GM18498 (cell line): ENCODE data around the gene ZNF578.
"Not testable (repeated sequence)": the region's sequence is repeated elsewhere in the genome, so short reads cannot be mapped to it uniquely, and the experiment has no call there.

ENCODE experiments used
- ATAC-seq: cut with Tn5 transposase; IDR thresholded peaks from one replicate; pipeline ENCODE4 v1.9.1; 2021; ENCODE audit warnings: mild to moderate bottlenecking, moderate library complexity; ENCODE audit not compliant: unreplicated experiment

ZNF578 gene

GRCh38 chr19:52507266-52507665, 53.9 kb downstream of the ZNF578 start:
- ATAC-seq, result no peak

GRCh38 chr19:52516191-52516590, 62.8 kb downstream of the ZNF578 start:
- no peak for ATAC-seq

DNA sequence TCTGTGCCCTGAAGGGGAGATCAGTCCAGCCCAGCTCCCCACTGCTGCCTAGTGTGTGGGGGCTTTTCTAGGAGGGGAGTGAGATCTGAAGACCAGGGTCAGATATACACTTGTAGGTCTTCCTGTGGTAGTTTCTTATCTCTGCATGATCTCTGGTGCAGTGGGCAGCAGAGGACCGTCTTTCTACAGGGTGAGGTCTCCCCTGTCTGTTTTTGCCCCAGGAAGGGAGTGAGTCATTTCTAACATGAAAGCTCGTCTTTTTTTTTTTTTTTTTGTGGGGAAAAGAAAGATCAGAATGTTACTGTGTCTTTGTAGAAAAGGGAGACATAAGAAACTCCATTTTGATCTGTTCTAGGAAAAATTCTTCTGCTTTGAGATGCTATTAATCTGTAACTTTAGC, 65.3 kb downstream of the ZNF578 start:
- no peak for ATAC-seq

DNA sequence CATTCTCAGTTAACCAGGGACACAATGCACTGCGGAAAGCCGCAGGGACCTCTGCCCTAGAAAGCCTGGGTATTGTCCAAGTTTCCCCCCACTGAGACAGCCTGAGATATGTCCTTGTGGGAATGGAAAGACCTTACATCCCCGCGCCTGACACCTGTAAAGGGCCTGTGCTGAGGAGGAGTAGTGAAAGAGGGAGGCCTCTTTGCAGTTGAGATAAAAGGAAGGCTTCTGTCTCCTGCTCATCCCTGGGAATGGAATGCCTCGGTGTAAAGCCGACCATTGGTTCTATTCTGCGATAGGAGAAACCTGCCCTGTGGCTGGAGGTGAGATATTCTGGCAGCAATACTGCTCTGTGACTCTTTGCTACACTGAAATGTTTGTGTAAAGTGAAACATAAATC, 65.8 kb downstream of the ZNF578 start:
- not testable (repeated sequence) for ATAC-seq

GRCh38 chr19:52520013-52520412, 66.7 kb downstream of the ZNF578 start:
- ATAC-seq, result no peak

DNA sequence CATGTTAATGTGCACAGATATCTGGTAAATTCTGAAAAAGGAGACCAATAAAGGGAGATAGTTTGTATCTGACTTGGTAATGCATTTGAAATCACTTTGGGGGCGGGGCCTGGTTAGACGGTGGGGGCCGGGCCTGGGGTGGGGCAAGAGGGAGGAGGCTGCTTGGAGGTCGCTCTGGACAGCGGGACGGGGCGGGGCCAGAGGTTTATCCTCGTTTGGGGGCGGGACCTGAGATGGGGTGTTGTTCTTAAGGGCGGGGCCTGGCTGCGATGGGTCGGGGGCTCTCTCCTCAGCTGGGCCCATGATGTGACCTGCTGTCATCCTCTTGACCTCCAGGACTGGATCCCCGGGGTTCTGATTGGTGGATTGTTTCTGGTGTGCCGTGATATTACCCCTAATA, 69.2 kb downstream of the ZNF578 start:
- ATAC-seq, result no peak

GRCh38 chr19:52524086-52524485, 70.7 kb downstream of the ZNF578 start:
- ATAC-seq, result no peak

GRCh38 chr19:52527134-52527955, 74.0 kb downstream of the ZNF578 start, which contains the start of gene ZNF808:
TSS of gene ZNF808 (plus strand) at chr19:52527668. CDS start at chr19:52543285, 15,617 bp downstream.
- peak; percentile 86 for ATAC-seq

DNA sequence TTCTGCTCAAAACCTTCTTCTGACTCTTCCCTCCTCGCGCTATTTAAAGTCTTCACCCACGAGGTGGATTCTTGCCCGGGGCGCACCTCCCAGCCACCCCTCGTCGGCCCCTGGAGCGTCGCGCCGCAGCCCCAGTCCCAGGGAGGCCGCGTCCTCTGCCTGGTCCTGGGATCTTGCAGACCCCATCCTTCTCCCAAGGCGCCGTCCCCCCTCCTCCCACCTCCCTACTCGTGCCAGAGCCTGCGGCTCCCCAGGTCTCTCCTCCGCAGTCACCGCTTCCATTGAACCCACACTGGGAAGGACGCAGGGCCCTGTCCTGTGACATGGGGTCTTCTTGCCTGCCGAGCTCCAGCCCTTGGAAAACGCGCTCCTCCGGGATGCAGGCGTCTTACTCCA, 74.6 kb downstream of the ZNF578 start:
- peak; percentile 21 for ATAC-seq

GRCh38 chr19:52532480-52532879, 79.1 kb downstream of the ZNF578 start:
- ATAC-seq, result no peak

DNA sequence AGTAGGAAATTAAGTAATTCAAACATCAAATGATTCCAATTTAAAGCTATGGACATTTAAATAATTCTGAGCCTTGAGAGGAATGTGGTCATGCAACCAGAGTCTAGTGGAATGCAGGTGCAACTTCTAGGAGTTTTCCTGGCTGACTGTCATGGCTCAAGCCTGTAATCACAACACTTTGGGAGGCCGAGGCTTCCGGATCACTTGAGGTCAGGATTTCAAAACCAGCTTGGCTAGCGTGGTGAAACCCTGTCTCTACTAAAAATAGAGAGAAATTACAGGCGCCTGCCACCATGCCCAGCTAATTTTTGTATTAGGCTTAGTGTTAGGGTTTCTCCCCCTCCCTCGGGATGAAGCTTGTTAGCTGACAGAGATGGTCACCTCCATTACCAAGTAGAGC, 80.5 kb downstream of the ZNF578 start:
- ATAC-seq, result no peak

DNA sequence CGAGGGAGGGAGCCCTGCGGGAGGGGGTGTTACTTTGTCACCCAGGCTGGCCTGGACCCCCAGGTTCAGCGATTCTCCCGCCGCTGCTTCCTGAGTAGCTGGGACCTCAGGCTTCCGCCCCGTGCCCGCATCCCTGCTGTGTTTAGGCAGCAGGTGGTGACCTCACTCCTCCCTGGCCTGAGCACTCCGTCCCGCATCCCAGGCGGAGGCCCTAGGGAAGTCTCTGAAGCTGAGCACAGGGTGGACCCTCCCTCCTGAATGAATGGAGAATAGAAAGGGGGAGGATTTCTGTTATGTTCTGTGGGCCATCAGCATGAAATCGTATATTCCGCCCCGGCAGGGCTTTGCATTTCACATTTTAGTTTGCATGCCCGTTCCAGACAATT, 82.0 kb downstream of the ZNF578 start:
- not testable (repeated sequence) for ATAC-seq

- ATAC-seq, result peak; percentile 93
Measured at GRCh38 chr19:52535771-52536447, 82.6 kb downstream of the ZNF578 start.

DNA sequence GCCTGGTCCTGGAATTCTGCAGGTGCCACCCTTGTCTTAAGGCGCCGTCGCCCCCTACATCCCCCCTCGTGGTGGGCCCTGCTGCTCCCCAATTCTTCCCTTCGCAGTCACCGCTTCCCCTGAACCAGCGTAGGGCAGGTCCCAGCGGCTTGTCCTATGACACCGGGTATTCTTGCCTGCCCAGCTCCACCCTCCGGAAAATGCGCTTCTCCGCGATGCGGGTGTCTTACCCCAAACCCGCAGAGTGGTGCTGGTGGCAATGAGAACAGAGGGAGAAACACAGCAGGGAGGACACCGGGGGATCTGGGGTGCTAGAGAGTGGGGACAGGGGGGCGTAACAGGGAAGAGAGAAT, 83.1 kb downstream of the ZNF578 start:
- ATAC-seq, result peak; percentile 18

GRCh38 chr19:52538815-52539214, 85.5 kb downstream of the ZNF578 start:
- not testable (repeated sequence) for ATAC-seq

DNA sequence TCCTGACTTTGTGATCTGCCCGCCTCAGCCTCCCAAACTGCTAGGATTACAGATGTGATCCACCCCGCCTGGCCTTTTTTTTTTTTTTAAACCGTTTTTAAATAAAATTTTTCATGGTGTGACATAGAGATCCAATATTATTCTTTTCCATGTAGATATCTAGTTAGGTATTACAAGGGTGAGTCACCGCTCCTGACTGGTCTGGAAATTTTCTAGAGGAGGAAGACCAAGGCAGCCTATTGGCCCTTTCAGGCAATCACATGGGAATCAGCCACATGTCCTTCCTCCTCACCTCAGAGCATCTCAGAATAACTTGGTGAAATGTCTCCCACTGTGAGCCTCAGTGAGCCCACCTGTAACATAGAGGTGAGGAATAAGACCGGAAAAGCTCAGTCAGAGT, 87.8 kb downstream of the ZNF578 start:
- not testable (repeated sequence) for ATAC-seq

DNA sequence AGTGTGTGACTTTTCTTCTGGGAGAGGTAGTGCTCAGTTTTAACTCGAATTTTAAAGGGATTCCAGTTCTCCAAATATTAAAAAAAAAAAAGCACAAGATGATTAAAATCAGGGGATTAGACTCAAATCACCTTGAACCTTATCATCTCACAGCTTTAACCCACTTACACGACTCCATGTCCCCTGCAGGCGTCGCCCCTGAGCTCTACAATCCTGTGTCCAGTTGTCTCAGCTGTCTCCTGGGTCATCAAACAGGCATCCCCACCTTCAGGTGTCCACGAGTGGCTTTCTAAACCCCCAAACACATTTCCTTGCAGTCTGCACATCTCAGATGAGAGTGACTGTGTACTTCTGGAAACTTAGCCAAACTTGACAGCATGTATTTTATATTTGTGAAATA, 88.3 kb downstream of the ZNF578 start:
- no peak for ATAC-seq

- not testable (repeated sequence) for ATAC-seq
Measured at GRCh38 chr19:52542541-52542940, 89.2 kb downstream of the ZNF578 start.

- no peak for ATAC-seq
Measured at GRCh38 chr19:52542984-52543664, 89.8 kb downstream of the ZNF578 start.

- no peak for ATAC-seq
Measured at GRCh38 chr19:52554216-52554971, 101.0 kb downstream of the ZNF578 start.
